Retina (tissue), 1 donor: Measurements from ENCODE around the gene MYEF2.

Experiments used
- DNase-seq: peaks from one replicate; pipeline ENCODE4 v3.0.0-alpha.2; 2016

The MYEF2 gene

DNA sequence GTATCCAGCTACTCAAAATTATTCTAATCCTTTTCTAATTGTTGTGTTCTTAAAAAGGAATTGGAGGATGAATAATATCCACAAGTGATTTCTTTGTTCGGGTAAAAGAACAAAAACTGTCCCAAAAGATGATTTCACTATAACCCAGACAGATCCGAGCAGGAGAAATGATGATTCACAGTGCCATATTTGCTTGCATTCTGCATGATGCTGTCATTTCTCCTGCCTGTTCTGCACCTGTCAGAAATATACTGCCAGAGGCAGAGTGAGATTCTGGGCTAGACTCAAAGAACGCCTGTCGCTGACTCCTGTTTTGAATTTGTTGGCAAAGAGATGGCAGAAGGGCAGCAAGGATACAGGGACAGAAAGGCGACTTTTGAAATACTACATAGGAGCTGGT is 92.0 kb downstream of the MYEF2 start:
- no peak for DNase-seq

DNA sequence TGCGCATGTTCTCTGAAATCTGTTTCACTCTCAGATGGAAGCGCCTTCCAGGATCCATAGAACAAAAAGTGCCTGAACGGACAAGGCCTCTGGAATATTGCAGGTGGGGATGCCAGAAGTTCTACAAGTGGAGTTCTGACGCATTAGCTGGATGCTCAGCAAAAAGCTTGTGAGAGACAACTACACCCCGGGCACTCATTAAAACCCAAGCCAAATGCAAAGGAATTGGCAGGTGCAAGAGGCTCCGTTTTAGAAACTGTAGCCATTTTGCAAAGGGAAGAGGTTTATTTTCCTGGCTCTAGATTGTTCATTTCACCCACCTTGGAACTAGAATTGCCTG is 92.5 kb downstream of the MYEF2 start:
- no peak for DNase-seq

DNA sequence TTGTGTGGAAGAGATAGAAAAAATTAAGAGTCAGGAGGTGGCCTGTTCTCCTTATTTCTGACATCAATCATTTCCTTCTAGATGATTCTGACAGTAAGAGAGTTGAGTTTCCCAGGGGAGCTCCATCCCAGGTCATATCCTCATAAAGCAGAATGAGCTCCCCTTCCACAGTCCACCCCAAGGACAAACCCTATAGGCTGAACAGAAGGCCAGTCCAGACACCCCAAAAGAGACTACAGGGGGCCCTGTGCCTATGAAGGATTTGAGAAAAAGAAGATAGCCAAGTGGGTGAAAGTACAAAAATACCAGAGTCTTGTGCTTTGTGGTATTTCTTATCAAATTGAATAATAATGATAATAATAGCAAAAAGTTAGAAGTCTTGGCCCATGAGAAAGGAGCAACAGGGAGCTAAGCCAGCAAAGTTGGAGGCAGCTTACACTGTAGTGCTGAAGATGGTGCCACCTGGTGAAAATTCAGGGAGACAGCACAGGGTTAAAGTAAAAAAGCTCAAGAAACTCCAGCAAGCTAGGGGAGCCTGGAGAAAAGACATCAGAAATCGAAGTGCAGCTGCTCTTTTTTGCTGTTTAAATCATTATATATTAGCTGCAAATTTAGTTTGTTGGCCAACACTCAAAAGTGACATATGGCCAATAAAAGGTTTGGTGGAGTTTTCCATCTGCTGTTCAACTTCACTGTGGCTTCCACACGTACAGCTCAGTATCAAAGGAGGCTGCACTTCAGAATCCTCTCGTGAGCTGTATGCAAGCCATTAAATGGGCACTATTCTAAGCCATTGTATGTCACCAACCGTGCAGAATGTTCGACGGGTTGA is 93.1 kb downstream of the MYEF2 start:
- DNase-seq: peak; percentile 29
